Activated CD4-positive, alpha-beta memory T cell treated with anti-CD3 and anti-CD28 coated beads for 36 hours (primary cell): Measurements from ENCODE around the gene CNST. TPM values are rescaled to one million over a fixed set of nuclear protein-coding genes. Genes with fewer than 3 reads are reported as not detected.

Experiments
- CTCF ChIA-PET: fragments of 350-600 bp; sonication (Branson Sonifier 250); formaldehyde crosslinking; loops from one replicate; lab custom pipeline; 2021; ENCODE audit warnings: antibody characterized with exemption, inconsistent platforms; lab: Charles Lee
- POLR2A ChIA-PET: fragments of 350-600 bp; sonication (Branson Sonifier 250); formaldehyde crosslinking; loops from one replicate; lab custom pipeline; 2021; ENCODE audit warnings: antibody characterized with exemption; lab: Charles Lee
- DNase-seq: peaks from one replicate; pipeline ENCODE4 v3.0.0-alpha.2; 2020
- H3K27ac Mint-ChIP-seq: one replicate; pipeline ENCODE4 v1.8.0; 2021; ENCODE audit warnings: mixed read lengths
- H3K27me3 Mint-ChIP-seq: one replicate; pipeline ENCODE4 v1.8.0; 2021; ENCODE audit warnings: mixed read lengths
- H3K36me3 Mint-ChIP-seq: one replicate; pipeline ENCODE4 v1.8.0; 2021; ENCODE audit warnings: mixed read lengths
- H3K4me1 Mint-ChIP-seq: one replicate; pipeline ENCODE4 v1.8.0; 2021; ENCODE audit warnings: low read depth, mixed read lengths
- H3K4me3 Mint-ChIP-seq: one replicate; pipeline ENCODE4 v1.8.0; 2021; ENCODE audit warnings: mild to moderate bottlenecking, mixed read lengths
- H3K9me3 Mint-ChIP-seq: one replicate; pipeline ENCODE4 v1.8.0; 2021; ENCODE audit warnings: mixed read lengths
- intact Hi-C: fragments of 100-400 bp; cut with micrococcal nuclease; formaldehyde crosslinking; loops from one replicate; pipeline ENCODE4 v1.15.1; 2023
- total RNA-seq, 2 experiments: library from RNA; stranded (reverse); gene quantifications; one replicate each; pipeline ENCODE4 v1.2.3, GENCODE V29; 2021

CNST gene
- total RNA-seq, 2 experiments from 2014 or later: 25.9 TPM

- Mint-ChIP-seq H3K9me3 (no peaks in the 10 kb centered on the region), H3K36me3 (no peaks in the 10 kb centered on the region), H3K27ac (peak overlapping the region; percentile 54), H3K4me1 (peaks cover 45% of the 10 kb centered on the region), H3K27me3 (no peaks in the 10 kb centered on the region), H3K4me3 (no peak overlapping the region)
- DNase-seq: peak; percentile 63
- ChIA-PET POLR2A (interaction anchor here (1.0 kb wide), 1 partner anchor 42 kb away, joined by 3 read pairs; no protein-coding TSS in a partner anchor), CTCF (interaction anchor here (1.0 to 1.3 kb wide), 3 partner anchors 9 to 13 kb away, joined by 3 read pairs; no protein-coding TSS in a partner anchor)
- intact Hi-C loops: loop anchor here (2.0 kb wide), 1 partner anchor 42 kb away; the partner anchor contains the start of genes CNST and TFB2M
These were observed 42.5 kb downstream of the CNST start for GRCh38 chr1:246608616-246609376.

GRCh38 chr1:246609632-246610031, 43.4 kb downstream of the CNST start:
- DNase-seq: no peak
- intact Hi-C loops: loop anchor here (2.0 kb wide), 1 partner anchor 43 kb away; the partner anchor contains the start of genes CNST and TFB2M
- ChIA-PET CTCF (interaction anchor here (1.0 to 1.3 kb wide), 2 partner anchors 9 to 12 kb away, joined by 3 read pairs; no protein-coding TSS in a partner anchor), POLR2A (no interaction called here)
- Mint-ChIP-seq H3K4me1 (peaks cover 47% of the 10 kb centered on the region), H3K9me3 (no peaks in the 10 kb centered on the region), H3K36me3 (no peaks in the 10 kb centered on the region), H3K27me3 (no peaks in the 10 kb centered on the region), H3K27ac (peak overlapping the region; percentile 54), H3K4me3 (no peak overlapping the region)

GRCh38 chr1:246613096-246613758, 47.0 kb downstream of the CNST start:
- no peak for DNase-seq
- ChIA-PET POLR2A (interaction anchor here (0.6 kb wide), 1 partner anchor 195 kb away, joined by 3 read pairs; no protein-coding TSS in a partner anchor), CTCF (no interaction called here)
- H3K27me3 Mint-ChIP-seq: no peaks in the 10 kb centered on the region
- peaks cover 2% of the 10 kb centered on the region for H3K36me3 Mint-ChIP-seq
- no peaks in the 10 kb centered on the region for H3K9me3 Mint-ChIP-seq
- peaks cover 45% of the 10 kb centered on the region for H3K4me1 Mint-ChIP-seq
- H3K4me3 Mint-ChIP-seq: no peak overlapping the region
- peak overlapping the region; percentile 38 for H3K27ac Mint-ChIP-seq
- intact Hi-C loops: no loop called here

GRCh38 chr1:246617156-246617555, 50.9 kb downstream of the CNST start:
- ChIA-PET POLR2A (interaction anchor here (0.7 kb wide), 1 partner anchor 32 kb away, joined by 3 read pairs; no protein-coding TSS in a partner anchor), CTCF (interaction anchor here (0.6 to 0.8 kb wide), 2 partner anchors 12 to 281 kb away, joined by 3 read pairs; no protein-coding TSS in a partner anchor)
- peaks cover 10% of the 10 kb centered on the region for H3K4me1 Mint-ChIP-seq
- no peak overlapping the region for H3K27ac Mint-ChIP-seq
- no peak overlapping the region for H3K4me3 Mint-ChIP-seq
- intact Hi-C loops: no loop called here
- H3K36me3 Mint-ChIP-seq: peaks cover 10% of the 10 kb centered on the region
- DNase-seq: no peak
- no peaks in the 10 kb centered on the region for H3K9me3 Mint-ChIP-seq
- no peaks in the 10 kb centered on the region for H3K27me3 Mint-ChIP-seq

- POLR2A ChIA-PET: no interaction called here
- no peak overlapping the region for H3K4me3 Mint-ChIP-seq
- no peak for DNase-seq
- peaks cover 10% of the 10 kb centered on the region for H3K36me3 Mint-ChIP-seq
- CTCF ChIA-PET: interaction anchor here (0.6 to 1.2 kb wide), 3 partner anchors 9 to 281 kb away, joined by 3 read pairs; no protein-coding TSS in a partner anchor
- no peaks in the 10 kb centered on the region for H3K9me3 Mint-ChIP-seq
- no peaks in the 10 kb centered on the region for H3K27me3 Mint-ChIP-seq
- peaks cover 10% of the 10 kb centered on the region for H3K4me1 Mint-ChIP-seq
- intact Hi-C loops: no loop called here
- H3K27ac Mint-ChIP-seq: no peak overlapping the region
These were observed 51.5 kb downstream of the CNST start for GRCh38 chr1:246617768-246618167.

- Mint-ChIP-seq H3K4me1 (peaks cover 5% of the 10 kb centered on the region), H3K4me3 (no peak overlapping the region), H3K9me3 (no peaks in the 10 kb centered on the region), H3K27me3 (no peaks in the 10 kb centered on the region), H3K27ac (no peak overlapping the region), H3K36me3 (peaks cover 12% of the 10 kb centered on the region)
- ChIA-PET POLR2A (no interaction called here), CTCF (interaction anchor here (0.8 to 1.2 kb wide), 2 partner anchors 9 to 11 kb away, joined by 3 read pairs; no protein-coding TSS in a partner anchor)
- intact Hi-C loops: no loop called here
- DNase-seq: no peak
These were observed 52.1 kb downstream of the CNST start for GRCh38 chr1:246618240-246618808.

GRCh38 chr1:246622035-246622652, 55.9 kb downstream of the CNST start:
- Mint-ChIP-seq H3K4me3 (no peak overlapping the region), H3K36me3 (peaks cover 20% of the 10 kb centered on the region), H3K27ac (no peak overlapping the region), H3K4me1 (peaks cover 1% of the 10 kb centered on the region), H3K9me3 (no peaks in the 10 kb centered on the region), H3K27me3 (no peaks in the 10 kb centered on the region)
- no peak for DNase-seq
- CTCF ChIA-PET: interaction anchor here (0.6 to 0.8 kb wide), 2 partner anchors 13 to 55 kb away, joined by 3 read pairs; no protein-coding TSS in a partner anchor
- intact Hi-C loops: no loop called here
- POLR2A ChIA-PET: no interaction called here

- peaks cover 8% of the 10 kb centered on the region for H3K4me1 Mint-ChIP-seq
- H3K27ac Mint-ChIP-seq: no peak overlapping the region
- peaks cover 27% of the 10 kb centered on the region for H3K36me3 Mint-ChIP-seq
- no peaks in the 10 kb centered on the region for H3K9me3 Mint-ChIP-seq
- intact Hi-C loops: no loop called here
- DNase-seq: no peak
- no peak overlapping the region for H3K4me3 Mint-ChIP-seq
- no peaks in the 10 kb centered on the region for H3K27me3 Mint-ChIP-seq
- ChIA-PET POLR2A (no interaction called here), CTCF (interaction anchor here (0.6 kb wide), 1 partner anchor 76 kb away, joined by 4 read pairs; no protein-coding TSS in a partner anchor)
These were observed 57.8 kb downstream of the CNST start for GRCh38 chr1:246624091-246624490.

- ChIA-PET CTCF (interaction anchor here (0.8 kb wide), 1 partner anchor 11 kb away, joined by 3 read pairs; no protein-coding TSS in a partner anchor), POLR2A (no interaction called here)
- peaks cover 23% of the 10 kb centered on the region for H3K36me3 Mint-ChIP-seq
- H3K4me3 Mint-ChIP-seq: no peak overlapping the region
- peak overlapping the region; percentile 65 for H3K27ac Mint-ChIP-seq
- H3K27me3 Mint-ChIP-seq: no peaks in the 10 kb centered on the region
- no peaks in the 10 kb centered on the region for H3K9me3 Mint-ChIP-seq
- no peak for DNase-seq
- intact Hi-C loops: no loop called here
- peaks cover 15% of the 10 kb centered on the region for H3K4me1 Mint-ChIP-seq
These were observed 62.8 kb downstream of the CNST start for GRCh38 chr1:246629030-246629429.

GRCh38 chr1:246629976-246630375, 63.7 kb downstream of the CNST start:
- CTCF ChIA-PET: interaction anchor here (0.8 kb wide), 1 partner anchor 12 kb away, joined by 3 read pairs; no protein-coding TSS in a partner anchor
- Mint-ChIP-seq H3K4me1 (peaks cover 13% of the 10 kb centered on the region), H3K9me3 (no peaks in the 10 kb centered on the region), H3K36me3 (peaks cover 24% of the 10 kb centered on the region), H3K27ac (no peak overlapping the region), H3K27me3 (no peaks in the 10 kb centered on the region), H3K4me3 (no peak overlapping the region)
- intact Hi-C loops: no loop called here
- POLR2A ChIA-PET: no interaction called here
- no peak for DNase-seq

GRCh38 chr1:246631426-246631825, 65.2 kb downstream of the CNST start:
- Mint-ChIP-seq H3K27me3 (no peaks in the 10 kb centered on the region), H3K4me1 (peaks cover 13% of the 10 kb centered on the region), H3K9me3 (no peaks in the 10 kb centered on the region), H3K36me3 (peaks cover 22% of the 10 kb centered on the region), H3K4me3 (no peak overlapping the region), H3K27ac (peak overlapping the region; percentile 28)
- DNase-seq: no peak
- intact Hi-C loops: no loop called here
- CTCF ChIA-PET: no interaction called here
- POLR2A ChIA-PET: no interaction called here
